Left cardiac atrium (tissue), 4 donors: ENCODE data around the gene SCAP. TPM values are rescaled to one million over a fixed set of nuclear protein-coding genes. Genes with fewer than 3 reads are reported as not detected.
A peak's percentile ranks its signal among the peaks of the same experiment; 100 is the strongest.
"Not testable (repeated sequence)": the region's sequence is repeated elsewhere in the genome, so short reads cannot be mapped to it uniquely, and the experiment has no call there.

ENCODE experiments used
- ATAC-seq, 2 donors: fragments of 200-7000 bp; cut with Tn5 transposase; one replicate each; pipeline ENCODE4 v1.9.1; 2020; ENCODE audit warnings: mild to moderate bottlenecking in 2 of 2, moderate library complexity in 2 of 2
- DNase-seq: peaks from one replicate; pipeline ENCODE4 v3.0.0-alpha.2; 2020
- intact Hi-C, 2 donors: fragments of 100-400 bp; cut with DNase I; formaldehyde crosslinking; loops; one replicate each; pipeline versions ENCODE4 v1.14.1 to v1.15.1; 2022 to 2023
- total RNA-seq, 2 donors: library from RNA; stranded (reverse); fragmentation: NEBNext Ultra II Directional; extraction: Animal tissue kit (Norgen Biotek cat#: 25700); gene quantifications; one replicate each; pipeline ENCODE4 v1.2.1, GENCODE V29; 2021
- donor health status: DM: no; HTN: yes; CAD: no.
- donor health status: DM: no; HTN: yes; CAD: no; lungs with severe emphysema.
- donor health status: DM: yes; HTN: yes; CAD: no.
- donor health status: Dilated cardiomyopathy.

Gene SCAP
- total RNA-seq, 2 donors from 2014 or later, result 41.5 to 49.1 TPM

GRCh38 chr3:47381317-47382157 lies 94.2 kb downstream of the SCAP start:
- DNase-seq (peak; percentile 91), ATAC-seq (peak; percentile 83 to 89)
- intact Hi-C loops, result loop anchor here in 1 of 2 donors (10.0 kb wide), 1 partner anchor 457 kb away; no protein-coding TSS in a partner anchor

GRCh38 chr3:47380601-47381316 lies 95.0 kb downstream of the SCAP start, which contains the start of gene PTPN23:
PTPN23 (plus strand) TSS chr3:47381021; CDS start chr3:47381097, 76 bp downstream.
- intact Hi-C loops, result loop anchor here in 1 of 2 donors (10.0 kb wide), 1 partner anchor 456 kb away; no protein-coding TSS in a partner anchor
- ATAC-seq, result peak; percentile 92 to 95
- peak; percentile 99 for DNase-seq

- no peak for DNase-seq
- intact Hi-C loops, result loop anchor here in 1 of 2 donors (10.0 kb wide), 1 partner anchor 455 kb away; no protein-coding TSS in a partner anchor
- peak in 1 of 2 donors; percentile 12 for ATAC-seq
Observed at GRCh38 chr3:47380026-47380600, 95.6 kb downstream of the SCAP start.

- ATAC-seq, result no peak
- no peak for DNase-seq
- intact Hi-C loops, result no loop called here
Observed at GRCh38 chr3:47379411-47379899, 96.3 kb downstream of the SCAP start.

- ATAC-seq, result no peak
- intact Hi-C loops, result no loop called here
- DNase-seq, result no peak
Observed at GRCh38 chr3:47378869-47379268, 96.9 kb downstream of the SCAP start.

- ATAC-seq, result no peak
- DNase-seq, result no peak
- intact Hi-C loops, result no loop called here
Observed at GRCh38 chr3:47377186-47377585, 98.6 kb downstream of the SCAP start.

- intact Hi-C loops, result no loop called here
- DNase-seq (no peak), ATAC-seq (no peak)
Observed at GRCh38 chr3:47376393-47376792, 99.3 kb downstream of the SCAP start.

GRCh38 chr3:47374587-47374986 lies 101.2 kb downstream of the SCAP start:
- intact Hi-C loops, result no loop called here
- no peak for ATAC-seq
- no peak for DNase-seq

- intact Hi-C loops, result no loop called here
- ATAC-seq (peak; percentile 23 to 38), DNase-seq (no peak)
Observed at GRCh38 chr3:47370887-47371697, 104.6 kb downstream of the SCAP start.

- DNase-seq, ATAC-seq, intact Hi-C loops: not testable (repeated sequence)
Observed at GRCh38 chr3:47370020-47370419, 105.7 kb downstream of the SCAP start.

GRCh38 chr3:47367631-47368030 lies 108.1 kb downstream of the SCAP start:
- DNase-seq (no peak), ATAC-seq (no peak)
- intact Hi-C loops, result no loop called here

- intact Hi-C loops, result no loop called here
- no peak for DNase-seq
- ATAC-seq, result no peak
Observed at GRCh38 chr3:47366833-47367232, 108.9 kb downstream of the SCAP start.

- ATAC-seq (peak in 1 of 2 donors; percentile 48), DNase-seq (no peak)
- intact Hi-C loops, result no loop called here
Observed at GRCh38 chr3:47365213-47366153, 110.3 kb downstream of the SCAP start.

Other genes starting within 250 kb of the SCAP start
- gene KIF9, start 193.1 kb downstream of the SCAP start, total RNA-seq, result 1 to 10 TPM; 6.1 to 8.0 TPM
- gene KLHL18, start 193.0 kb downstream of the SCAP start, total RNA-seq, result 10 to 100 TPM; 32.9 to 39.5 TPM
- 10 to 100 TPM; 24.1 to 24.8 TPM for gene PTPN23, start 94.9 kb downstream of the SCAP start, total RNA-seq
- 10 to 100 TPM; 18.8 to 20.3 TPM for gene ELP6, start 37.8 kb upstream of the SCAP start, total RNA-seq
- under 1 TPM; 0.60 to 0.88 TPM for gene CSPG5, start 102.9 kb upstream of the SCAP start, total RNA-seq